WTC11 (cell line): ENCODE measurements around the gene GLT8D2. TPM values are rescaled to one million over a fixed set of nuclear protein-coding genes. Genes with fewer than 3 reads are reported as not detected.

ENCODE experiments used
- ATAC-seq: fragments of 200-7000 bp; cut with Tn5 transposase; 2 replicates; pipeline ENCODE4 v1.10.0; 2021; ENCODE audit warnings: mild to moderate bottlenecking, moderate library complexity
- CTCF ChIA-PET: fragments of 300-600 bp; sonication (Branson Sonifier 250); formaldehyde crosslinking; loops from one replicate; lab custom pipeline; 2021; ENCODE audit warnings: antibody characterized with exemption; lab: Charles Lee
- POLR2A ChIA-PET: fragments of 350-600 bp; sonication (Branson Sonifier 250); formaldehyde crosslinking; loops from one replicate; lab custom pipeline; 2021; ENCODE audit warnings: antibody characterized with exemption; lab: Charles Lee
- DNase-seq: peaks from one replicate; pipeline ENCODE4 v3.0.0; 2021; ENCODE audit warnings: low spot score
- H3K27ac Mint-ChIP-seq: 2 replicates; pipeline ENCODE4 v1.8.0; 2021; ENCODE audit warnings: mixed read lengths
- H3K27me3 Mint-ChIP-seq: 2 replicates; pipeline ENCODE4 v1.8.0; 2021; ENCODE audit warnings: low read depth, mild to moderate bottlenecking, moderate library complexity, mixed read lengths
- H3K36me3 Mint-ChIP-seq: 2 replicates; pipeline ENCODE4 v1.8.0; 2021; ENCODE audit warnings: mixed read lengths
- H3K4me1 Mint-ChIP-seq: 2 replicates; pipeline ENCODE4 v1.8.0; 2022; ENCODE audit warnings: mixed read lengths
- H3K4me3 Mint-ChIP-seq: 2 replicates; pipeline ENCODE4 v1.8.0; 2021; ENCODE audit warnings: mild to moderate bottlenecking, moderate library complexity, mixed read lengths
- H3K9me3 Mint-ChIP-seq: 2 replicates; pipeline ENCODE4 v1.8.0; 2021; ENCODE audit warnings: mixed read lengths
- ATF2 ChIP-seq: sonication (generic); formaldehyde crosslinking; IDR thresholded peaks from 2 replicates; pipeline ENCODE4 v1.8.1; 2022; ENCODE audit warnings: low read depth, missing genetic modification reagents, borderline replicate concordance
- CREB1 ChIP-seq: sonication (generic); formaldehyde crosslinking; IDR thresholded peaks from 2 replicates; pipeline ENCODE4 v1.8.0; 2023; ENCODE audit warnings: mild to moderate bottlenecking, missing genetic modification reagents
- ELF4 ChIP-seq: sonication (generic); formaldehyde crosslinking; IDR thresholded peaks from 2 replicates; pipeline ENCODE4 v1.8.1; 2022; ENCODE audit warnings: low read depth, mild to moderate bottlenecking, moderate library complexity, missing genetic modification reagents
- ERG ChIP-seq: fragments of 250-450 bp; sonication (Bioruptor Pico); IDR thresholded peaks from 2 replicates; pipeline ENCODE4 v1.8.0; 2021; ENCODE audit warnings: mild to moderate bottlenecking
- ESRRA ChIP-seq: sonication (generic); formaldehyde crosslinking; IDR thresholded peaks from 2 replicates; pipeline ENCODE4 v1.8.1; 2022; ENCODE audit warnings: mild to moderate bottlenecking, missing genetic modification reagents, borderline replicate concordance
- ETV6 ChIP-seq: sonication (generic); formaldehyde crosslinking; IDR thresholded peaks from 2 replicates; pipeline ENCODE4 v1.8.1; 2022; ENCODE audit warnings: mild to moderate bottlenecking, missing genetic modification reagents
- GTF2I ChIP-seq: fragments of 250-450 bp; sonication (Bioruptor Pico); conservative IDR thresholded peaks from 2 replicates; pipeline ENCODE4 v1.4.0; 2021; ENCODE audit warnings: mild to moderate bottlenecking
- NFYB ChIP-seq: sonication (generic); formaldehyde crosslinking; conservative IDR thresholded peaks from 2 replicates; pipeline ENCODE4 v1.8.0; 2022; ENCODE audit warnings: low read depth, missing genetic modification reagents
- PRRX2 ChIP-seq: fragments of 250-450 bp; sonication (Bioruptor Pico); IDR thresholded peaks from 2 replicates; pipeline ENCODE4 v1.8.0; 2021; ENCODE audit warnings: mild to moderate bottlenecking
- RORB ChIP-seq: fragments of 250-450 bp; sonication (Bioruptor Pico); IDR thresholded peaks from 2 replicates; pipeline ENCODE4 v1.9.0; 2021; ENCODE audit warnings: mild to moderate bottlenecking
- SOX15 ChIP-seq: fragments of 250-450 bp; sonication (Bioruptor Pico); IDR thresholded peaks from 2 replicates; pipeline ENCODE4 v1.9.0; 2021; ENCODE audit warnings: mild to moderate bottlenecking
- SP1 ChIP-seq: sonication (generic); formaldehyde crosslinking; conservative IDR thresholded peaks from 2 replicates; pipeline ENCODE4 v1.8.1; 2022; ENCODE audit warnings: missing genetic modification reagents
- TCF7 ChIP-seq: sonication (generic); formaldehyde crosslinking; IDR thresholded peaks from 2 replicates; pipeline ENCODE4 v1.8.0; 2022; ENCODE audit warnings: mild to moderate bottlenecking, low read depth, missing genetic modification reagents, moderate library complexity
- TEAD4 ChIP-seq: sonication (generic); formaldehyde crosslinking; IDR thresholded peaks from 2 replicates; pipeline ENCODE4 v1.8.0; 2022; ENCODE audit warnings: mild to moderate bottlenecking, missing genetic modification reagents
- ZNF138 ChIP-seq: sonication (generic); formaldehyde crosslinking; conservative IDR thresholded peaks from 2 replicates; pipeline ENCODE4 v1.8.1; 2022; ENCODE audit warnings: mild to moderate bottlenecking, moderate library complexity, missing genetic modification reagents
- ZNF219 ChIP-seq: sonication (generic); formaldehyde crosslinking; IDR thresholded peaks from 2 replicates; pipeline ENCODE4 v1.8.0; 2023; ENCODE audit warnings: missing genetic modification reagents, mild to moderate bottlenecking, borderline replicate concordance
- ZNF232 ChIP-seq: sonication (generic); formaldehyde crosslinking; IDR thresholded peaks from 2 replicates; pipeline ENCODE4 v1.8.0; 2022; ENCODE audit warnings: mild to moderate bottlenecking, missing genetic modification reagents
- ZNF263 ChIP-seq: sonication (generic); formaldehyde crosslinking; IDR thresholded peaks from 2 replicates; pipeline ENCODE4 v1.8.1; 2022; ENCODE audit warnings: low read depth, mild to moderate bottlenecking, moderate library complexity, missing genetic modification reagents
- ZNF281 ChIP-seq: sonication (generic); formaldehyde crosslinking; IDR thresholded peaks from 2 replicates; pipeline ENCODE4 v1.8.0; 2023; ENCODE audit warnings: mild to moderate bottlenecking, missing genetic modification reagents
- total RNA-seq: library from RNA; stranded (reverse); gene quantifications from 3 replicates; pipeline ENCODE4 v1.2.3, GENCODE V29; 2021
- TF ChIP-seq, protein P1 (sequence below): sonication (generic); formaldehyde crosslinking; IDR thresholded peaks from 2 replicates; pipeline ENCODE4 v1.8.0; 2023; ENCODE audit warnings: missing genetic modification reagents, mild to moderate bottlenecking, borderline replicate concordance
- TF ChIP-seq, protein P2 (sequence below): sonication (generic); formaldehyde crosslinking; IDR thresholded peaks from 2 replicates; pipeline ENCODE4 v1.8.1; 2023; ENCODE audit warnings: mild to moderate bottlenecking, moderate library complexity, missing genetic modification reagents
- TF ChIP-seq, protein P3 (sequence below): sonication (generic); formaldehyde crosslinking; IDR thresholded peaks from 2 replicates; pipeline ENCODE4 v1.8.1; 2022; ENCODE audit warnings: low read depth, mild to moderate bottlenecking, moderate library complexity, missing genetic modification reagents, borderline replicate concordance

GLT8D2 gene
- total RNA-seq, 1 experiment from 2014 or later: 4.5 TPM

DNA sequence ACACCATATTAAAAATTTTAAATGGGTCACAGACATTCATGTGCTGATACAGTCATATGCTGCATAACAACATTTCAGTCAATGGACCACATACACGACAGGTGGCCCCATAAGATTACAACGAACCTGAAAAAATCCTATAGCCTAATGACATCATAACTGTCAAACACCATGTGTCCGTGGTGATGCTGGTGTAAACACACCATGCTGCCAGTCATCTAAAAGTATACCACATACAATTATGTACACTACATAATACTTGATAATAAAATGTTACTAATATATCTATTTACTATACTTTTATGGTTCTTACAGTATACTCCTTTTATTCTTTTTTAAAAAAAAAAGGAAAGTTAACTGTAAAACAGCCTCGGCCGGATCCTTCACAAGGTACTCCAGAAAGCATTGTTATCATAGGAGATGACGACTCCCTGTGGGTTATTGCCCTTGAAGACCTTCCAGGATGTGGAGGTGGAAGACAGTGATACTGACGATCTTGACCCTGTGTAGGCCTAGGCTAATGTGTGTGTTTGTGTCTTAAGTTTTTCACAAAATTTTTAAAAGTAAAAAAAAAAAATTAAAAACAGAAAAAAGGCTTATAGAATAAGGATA lies 89.3 kb downstream of the GLT8D2 start:
- H3K27me3 Mint-ChIP-seq: no peaks in the 10 kb centered on the region

DNA sequence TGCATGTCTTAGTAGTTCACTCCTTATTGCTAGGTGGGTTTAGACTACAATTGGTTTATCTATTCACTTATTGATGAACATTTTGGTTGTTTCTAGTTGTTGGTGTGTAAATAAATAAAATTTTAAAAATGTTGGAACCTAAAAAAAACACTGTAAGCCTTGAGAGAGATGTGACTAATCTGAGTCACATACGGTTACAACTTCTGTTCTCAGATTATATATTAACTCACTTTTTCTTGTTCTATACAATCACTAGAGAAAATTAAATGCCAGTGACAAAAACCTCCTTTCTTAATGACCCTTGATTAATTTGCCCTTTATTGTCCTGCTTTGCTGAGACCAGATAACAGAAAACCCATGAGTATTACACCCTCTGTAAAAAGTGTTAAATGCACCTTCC lies 91.4 kb downstream of the GLT8D2 start:
- H3K27me3 Mint-ChIP-seq: no peaks in the 10 kb centered on the region
- DNase-seq: no peak
- POLR2A ChIA-PET: no interaction called here
- ATAC-seq: no peak
- no peak overlapping the region for H3K27ac Mint-ChIP-seq
- H3K4me3 Mint-ChIP-seq: peak overlapping the region; percentile 48
- peaks cover 24% of the 10 kb centered on the region for H3K4me1 Mint-ChIP-seq
- H3K36me3 Mint-ChIP-seq: peaks cover 9% of the 10 kb centered on the region
- no peaks in the 10 kb centered on the region for H3K9me3 Mint-ChIP-seq
- CTCF ChIA-PET: no interaction called here
- TF ChIP-seq ETV6 (CRISPR knock-in tag) (no peak), ZNF138 (no peak), ZNF281 (CRISPR knock-in tag) (no peak), SP1 (CRISPR knock-in tag) (no peak), ERG (no peak), ESRRA (CRISPR knock-in tag) (no peak), NFYB (CRISPR knock-in tag) (no peak), ZNF263 (CRISPR knock-in tag) (no peak)

More for the DNA sequence above, 89.3 kb downstream of the GLT8D2 start:
- ATAC-seq (no peak), DNase-seq (no peak)
- ChIA-PET CTCF (no interaction called here), POLR2A (interaction anchor here (1.1 kb wide), 1 partner anchor 31 kb away, joined by 3 read pairs; the partner anchor contains the start of gene HSP90B1)
- H3K4me1 Mint-ChIP-seq: peaks cover 27% of the 10 kb centered on the region
- TF ChIP-seq, protein P1, sequence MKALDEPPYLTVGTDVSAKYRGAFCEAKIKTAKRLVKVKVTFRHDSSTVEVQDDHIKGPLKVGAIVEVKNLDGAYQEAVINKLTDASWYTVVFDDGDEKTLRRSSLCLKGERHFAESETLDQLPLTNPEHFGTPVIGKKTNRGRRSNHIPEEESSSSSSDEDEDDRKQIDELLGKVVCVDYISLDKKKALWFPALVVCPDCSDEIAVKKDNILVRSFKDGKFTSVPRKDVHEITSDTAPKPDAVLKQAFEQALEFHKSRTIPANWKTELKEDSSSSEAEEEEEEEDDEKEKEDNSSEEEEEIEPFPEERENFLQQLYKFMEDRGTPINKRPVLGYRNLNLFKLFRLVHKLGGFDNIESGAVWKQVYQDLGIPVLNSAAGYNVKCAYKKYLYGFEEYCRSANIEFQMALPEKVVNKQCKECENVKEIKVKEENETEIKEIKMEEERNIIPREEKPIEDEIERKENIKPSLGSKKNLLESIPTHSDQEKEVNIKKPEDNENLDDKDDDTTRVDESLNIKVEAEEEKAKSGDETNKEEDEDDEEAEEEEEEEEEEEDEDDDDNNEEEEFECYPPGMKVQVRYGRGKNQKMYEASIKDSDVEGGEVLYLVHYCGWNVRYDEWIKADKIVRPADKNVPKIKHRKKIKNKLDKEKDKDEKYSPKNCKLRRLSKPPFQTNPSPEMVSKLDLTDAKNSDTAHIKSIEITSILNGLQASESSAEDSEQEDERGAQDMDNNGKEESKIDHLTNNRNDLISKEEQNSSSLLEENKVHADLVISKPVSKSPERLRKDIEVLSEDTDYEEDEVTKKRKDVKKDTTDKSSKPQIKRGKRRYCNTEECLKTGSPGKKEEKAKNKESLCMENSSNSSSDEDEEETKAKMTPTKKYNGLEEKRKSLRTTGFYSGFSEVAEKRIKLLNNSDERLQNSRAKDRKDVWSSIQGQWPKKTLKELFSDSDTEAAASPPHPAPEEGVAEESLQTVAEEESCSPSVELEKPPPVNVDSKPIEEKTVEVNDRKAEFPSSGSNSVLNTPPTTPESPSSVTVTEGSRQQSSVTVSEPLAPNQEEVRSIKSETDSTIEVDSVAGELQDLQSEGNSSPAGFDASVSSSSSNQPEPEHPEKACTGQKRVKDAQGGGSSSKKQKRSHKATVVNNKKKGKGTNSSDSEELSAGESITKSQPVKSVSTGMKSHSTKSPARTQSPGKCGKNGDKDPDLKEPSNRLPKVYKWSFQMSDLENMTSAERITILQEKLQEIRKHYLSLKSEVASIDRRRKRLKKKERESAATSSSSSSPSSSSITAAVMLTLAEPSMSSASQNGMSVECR (CRISPR knock-in tag): no peak
- TF ChIP-seq SOX15 (CRISPR knock-in tag): no peak
- TF ChIP-seq CREB1 (CRISPR knock-in tag): no peak
- TF ChIP-seq TCF7: no peak
- no peak for TF ChIP-seq ATF2 (CRISPR knock-in tag)
- TF ChIP-seq ZNF232: no peak
- TF ChIP-seq GTF2I: no peak
- TF ChIP-seq ZNF219 (CRISPR knock-in tag): no peak
- no peak for TF ChIP-seq ELF4
- no peak for TF ChIP-seq ESRRA (CRISPR knock-in tag)
- no peak for TF ChIP-seq PRRX2 (CRISPR knock-in tag)
- no peak for TF ChIP-seq TEAD4 (CRISPR knock-in tag)
- TF ChIP-seq, protein P2, sequence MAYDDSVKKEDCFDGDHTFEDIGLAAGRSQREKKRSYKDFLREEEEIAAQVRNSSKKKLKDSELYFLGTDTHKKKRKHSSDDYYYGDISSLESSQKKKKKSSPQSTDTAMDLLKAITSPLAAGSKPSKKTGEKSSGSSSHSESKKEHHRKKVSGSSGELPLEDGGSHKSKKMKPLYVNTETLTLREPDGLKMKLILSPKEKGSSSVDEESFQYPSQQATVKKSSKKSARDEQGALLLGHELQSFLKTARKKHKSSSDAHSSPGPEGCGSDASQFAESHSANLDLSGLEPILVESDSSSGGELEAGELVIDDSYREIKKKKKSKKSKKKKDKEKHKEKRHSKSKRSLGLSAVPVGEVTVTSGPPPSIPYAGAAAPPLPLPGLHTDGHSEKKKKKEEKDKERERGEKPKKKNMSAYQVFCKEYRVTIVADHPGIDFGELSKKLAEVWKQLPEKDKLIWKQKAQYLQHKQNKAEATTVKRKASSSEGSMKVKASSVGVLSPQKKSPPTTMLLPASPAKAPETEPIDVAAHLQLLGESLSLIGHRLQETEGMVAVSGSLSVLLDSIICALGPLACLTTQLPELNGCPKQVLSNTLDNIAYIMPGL (CRISPR knock-in tag): no peak
- TF ChIP-seq, protein P3, sequence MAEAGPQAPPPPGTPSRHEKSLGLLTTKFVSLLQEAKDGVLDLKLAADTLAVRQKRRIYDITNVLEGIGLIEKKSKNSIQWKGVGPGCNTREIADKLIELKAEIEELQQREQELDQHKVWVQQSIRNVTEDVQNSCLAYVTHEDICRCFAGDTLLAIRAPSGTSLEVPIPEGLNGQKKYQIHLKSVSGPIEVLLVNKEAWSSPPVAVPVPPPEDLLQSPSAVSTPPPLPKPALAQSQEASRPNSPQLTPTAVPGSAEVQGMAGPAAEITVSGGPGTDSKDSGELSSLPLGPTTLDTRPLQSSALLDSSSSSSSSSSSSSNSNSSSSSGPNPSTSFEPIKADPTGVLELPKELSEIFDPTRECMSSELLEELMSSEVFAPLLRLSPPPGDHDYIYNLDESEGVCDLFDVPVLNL (CRISPR knock-in tag): no peak
- TF ChIP-seq RORB: no peak
- no peak overlapping the region for H3K4me3 Mint-ChIP-seq
- H3K27ac Mint-ChIP-seq: no peak overlapping the region
- H3K9me3 Mint-ChIP-seq: no peaks in the 10 kb centered on the region
- H3K36me3 Mint-ChIP-seq: 0 out of 2 replicates have a peak, but pooled peaks cover 3% of the 10 kb centered on the region
